GM12872 (cell line): ENCODE data around the gene NUDT17.

Experiments
- TF ChIP-seq, protein P1 (sequence below): IDR thresholded peaks from 3 replicates; pipeline ENCODE4 v1.5.1; 2011; ENCODE audit warnings: low read depth, mild to moderate bottlenecking, low read length, moderate library complexity; ENCODE audit not compliant: insufficient read depth

The NUDT17 gene

DNA sequence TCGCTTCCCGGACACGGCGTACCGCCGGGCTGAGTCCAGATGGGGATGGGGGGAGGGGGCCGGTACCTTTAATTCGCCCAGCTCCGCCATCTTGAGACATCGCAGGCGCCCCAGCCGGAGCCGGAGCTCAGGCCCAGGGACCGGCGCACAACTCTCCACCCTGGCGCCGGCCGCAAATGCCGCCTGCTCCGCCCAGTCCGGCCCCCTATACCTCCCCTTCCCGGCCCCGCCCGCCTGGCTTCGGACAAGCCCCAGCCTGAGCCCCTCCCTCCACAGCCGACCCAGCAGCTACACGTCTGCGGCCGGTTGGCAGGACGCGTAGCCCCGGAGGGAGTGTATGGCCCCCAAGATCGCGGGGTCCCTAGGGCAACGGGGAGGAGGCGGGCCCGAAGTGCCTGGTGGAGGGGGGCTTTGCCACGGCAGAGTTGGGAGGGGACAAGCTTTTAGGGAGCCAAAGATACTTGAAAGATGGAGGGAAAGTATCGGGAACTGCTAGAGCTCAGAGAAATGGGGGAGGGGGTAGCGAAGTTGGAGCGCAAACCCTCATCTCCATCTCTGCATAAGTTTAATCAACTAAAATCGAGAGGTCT, 13.6 kb downstream of the NUDT17 start, which contains the start of gene PIAS3:
PIAS3 (minus strand) TSS at position 181 of the 590 bp plus-strand sequence; CDS start at position 90, 91 bp downstream.
- TF ChIP-seq, protein P1, sequence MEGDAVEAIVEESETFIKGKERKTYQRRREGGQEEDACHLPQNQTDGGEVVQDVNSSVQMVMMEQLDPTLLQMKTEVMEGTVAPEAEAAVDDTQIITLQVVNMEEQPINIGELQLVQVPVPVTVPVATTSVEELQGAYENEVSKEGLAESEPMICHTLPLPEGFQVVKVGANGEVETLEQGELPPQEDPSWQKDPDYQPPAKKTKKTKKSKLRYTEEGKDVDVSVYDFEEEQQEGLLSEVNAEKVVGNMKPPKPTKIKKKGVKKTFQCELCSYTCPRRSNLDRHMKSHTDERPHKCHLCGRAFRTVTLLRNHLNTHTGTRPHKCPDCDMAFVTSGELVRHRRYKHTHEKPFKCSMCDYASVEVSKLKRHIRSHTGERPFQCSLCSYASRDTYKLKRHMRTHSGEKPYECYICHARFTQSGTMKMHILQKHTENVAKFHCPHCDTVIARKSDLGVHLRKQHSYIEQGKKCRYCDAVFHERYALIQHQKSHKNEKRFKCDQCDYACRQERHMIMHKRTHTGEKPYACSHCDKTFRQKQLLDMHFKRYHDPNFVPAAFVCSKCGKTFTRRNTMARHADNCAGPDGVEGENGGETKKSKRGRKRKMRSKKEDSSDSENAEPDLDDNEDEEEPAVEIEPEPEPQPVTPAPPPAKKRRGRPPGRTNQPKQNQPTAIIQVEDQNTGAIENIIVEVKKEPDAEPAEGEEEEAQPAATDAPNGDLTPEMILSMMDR = no peak

DNA sequence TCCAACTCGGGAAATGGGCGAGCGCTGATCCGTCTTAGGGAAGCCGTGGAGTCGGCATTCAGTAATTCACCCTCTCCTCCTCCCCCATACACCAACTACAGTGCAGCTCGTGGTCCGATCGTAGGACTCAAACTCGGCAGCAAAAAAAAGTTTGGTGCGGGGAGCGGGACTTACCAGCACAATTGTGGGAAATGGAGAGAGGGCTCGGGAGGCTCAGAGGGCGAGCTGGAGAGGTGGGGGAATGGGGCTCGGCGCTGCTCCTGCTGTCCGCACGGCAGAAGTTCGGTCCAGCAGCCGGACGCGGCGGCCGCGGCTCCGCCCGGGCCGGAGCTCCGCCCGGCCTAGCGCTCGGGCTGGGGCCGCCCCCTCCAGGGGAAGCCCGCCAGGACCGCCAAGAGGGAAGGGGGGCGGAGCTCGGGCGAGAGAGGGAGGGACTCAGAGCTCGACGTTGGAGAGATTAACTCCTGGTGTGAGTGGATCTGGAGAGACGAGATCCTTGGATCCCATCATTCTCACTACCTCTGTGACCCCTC, 14.1 kb downstream of the NUDT17 start:
- TF ChIP-seq, protein P1 = no peak

DNA sequence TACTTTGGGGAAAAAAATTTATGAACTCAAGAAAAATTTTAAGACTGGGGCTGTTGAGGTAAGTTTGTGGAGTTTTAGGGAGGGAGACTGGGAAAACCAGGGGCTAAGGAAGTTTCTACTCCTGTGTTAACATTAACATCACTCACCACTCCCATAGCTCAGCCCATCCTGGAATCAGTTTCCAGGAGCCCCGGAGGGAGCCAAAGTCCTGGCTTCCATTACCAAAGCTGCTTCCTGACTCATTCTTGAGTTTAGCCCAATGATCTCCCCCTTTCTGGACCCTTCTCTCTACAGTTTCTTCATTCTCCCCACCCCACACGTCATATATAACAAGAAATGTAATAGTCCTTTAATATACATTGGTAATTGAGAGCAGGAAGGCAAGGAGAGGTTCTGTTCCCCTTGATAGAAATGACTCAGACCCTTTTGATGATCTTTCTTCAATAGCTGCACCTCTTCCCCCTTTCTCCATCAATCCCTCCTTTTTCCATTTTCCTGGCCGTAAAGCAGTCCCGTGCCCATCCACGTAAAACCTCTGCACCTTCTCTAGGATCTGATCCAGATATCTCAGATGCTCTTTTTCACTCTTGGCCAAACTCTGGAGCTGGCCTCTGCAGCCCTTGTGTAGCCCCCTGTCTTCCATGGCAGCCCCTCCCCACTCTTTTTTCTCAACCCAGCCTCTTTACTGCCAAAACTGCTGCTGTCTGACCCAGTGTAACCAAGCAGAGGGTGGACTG, 18.0 kb downstream of the NUDT17 start:
- TF ChIP-seq, protein P1 = no peak

DNA sequence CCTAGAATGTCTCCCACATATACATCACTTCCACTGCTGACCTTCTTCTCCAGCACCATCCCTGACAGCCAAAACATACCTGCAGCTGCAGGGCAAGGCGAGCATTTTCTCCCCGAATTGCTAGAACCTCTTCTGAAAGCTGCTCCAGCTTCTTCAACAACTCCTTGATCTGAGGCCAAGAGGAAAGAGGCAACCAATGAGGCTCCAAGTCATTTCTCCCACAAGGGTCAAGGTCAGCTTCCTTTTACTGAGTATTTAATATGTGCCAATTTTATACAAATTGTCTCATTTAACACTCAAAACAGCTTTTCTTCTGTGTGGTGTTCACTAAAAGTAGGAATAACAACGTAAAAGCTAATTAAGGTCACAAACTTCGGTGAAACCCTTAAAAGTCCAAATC, 22.8 kb downstream of the NUDT17 start:
- TF ChIP-seq, protein P1 = no peak

DNA sequence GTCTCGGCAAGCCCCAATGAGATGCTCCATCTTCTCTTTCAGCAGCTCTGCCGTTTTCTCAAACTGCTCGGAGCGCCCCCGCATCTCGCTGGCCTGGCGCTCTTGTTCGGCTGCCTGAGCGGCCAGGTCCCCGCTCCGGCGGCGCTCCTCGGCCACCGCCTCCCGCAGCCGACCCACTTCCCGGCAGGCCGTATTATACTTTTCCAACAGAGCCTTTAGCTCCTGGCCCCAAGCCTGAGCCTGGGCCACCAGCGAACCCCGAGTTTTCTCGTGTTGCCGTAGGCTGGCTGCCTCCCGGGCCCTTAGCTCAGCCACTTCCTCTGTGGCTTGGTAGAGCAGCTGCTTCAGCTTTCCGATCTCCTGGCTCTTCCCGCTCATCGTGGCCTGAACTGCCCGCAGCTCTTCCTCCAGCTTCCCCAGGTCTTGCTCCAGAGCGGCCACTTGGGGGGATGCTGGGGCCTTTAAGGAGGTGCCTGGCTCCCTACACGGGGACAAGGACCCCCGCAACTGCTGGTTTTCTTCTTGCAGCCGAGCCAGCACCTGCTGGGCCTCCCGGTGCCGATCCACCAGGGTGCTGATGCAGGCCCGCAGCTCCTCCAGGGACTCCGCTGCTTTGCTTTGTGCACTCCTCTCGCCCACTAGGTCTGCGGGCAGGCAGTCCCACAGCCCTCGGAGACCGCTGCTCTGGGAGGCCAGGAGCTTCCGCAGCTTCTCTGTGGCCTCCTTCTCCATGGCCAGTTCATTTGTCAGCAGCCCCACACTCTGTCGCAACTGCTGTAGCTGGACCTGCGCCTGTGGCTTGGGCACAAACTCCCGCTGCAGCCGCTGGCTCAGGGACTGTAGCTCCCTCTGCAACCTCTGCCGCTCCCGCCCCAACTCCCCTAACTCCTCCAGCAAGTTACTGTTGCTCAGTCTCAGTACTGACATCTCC, 26.8 kb downstream of the NUDT17 start:
- TF ChIP-seq, protein P1 = no peak

GRCh38 chr1:145874646-145875045, 29.2 kb downstream of the NUDT17 start:
- TF ChIP-seq, protein P1 = no peak
